Pons (tissue), 1 donor: ENCODE data around the gene SUGP2.

ENCODE experiments used
- DNase-seq: peaks from one replicate; pipeline ENCODE4 v3.0.0-alpha.2; 2016; ENCODE audit warnings: low spot score

Gene SUGP2

DNA sequence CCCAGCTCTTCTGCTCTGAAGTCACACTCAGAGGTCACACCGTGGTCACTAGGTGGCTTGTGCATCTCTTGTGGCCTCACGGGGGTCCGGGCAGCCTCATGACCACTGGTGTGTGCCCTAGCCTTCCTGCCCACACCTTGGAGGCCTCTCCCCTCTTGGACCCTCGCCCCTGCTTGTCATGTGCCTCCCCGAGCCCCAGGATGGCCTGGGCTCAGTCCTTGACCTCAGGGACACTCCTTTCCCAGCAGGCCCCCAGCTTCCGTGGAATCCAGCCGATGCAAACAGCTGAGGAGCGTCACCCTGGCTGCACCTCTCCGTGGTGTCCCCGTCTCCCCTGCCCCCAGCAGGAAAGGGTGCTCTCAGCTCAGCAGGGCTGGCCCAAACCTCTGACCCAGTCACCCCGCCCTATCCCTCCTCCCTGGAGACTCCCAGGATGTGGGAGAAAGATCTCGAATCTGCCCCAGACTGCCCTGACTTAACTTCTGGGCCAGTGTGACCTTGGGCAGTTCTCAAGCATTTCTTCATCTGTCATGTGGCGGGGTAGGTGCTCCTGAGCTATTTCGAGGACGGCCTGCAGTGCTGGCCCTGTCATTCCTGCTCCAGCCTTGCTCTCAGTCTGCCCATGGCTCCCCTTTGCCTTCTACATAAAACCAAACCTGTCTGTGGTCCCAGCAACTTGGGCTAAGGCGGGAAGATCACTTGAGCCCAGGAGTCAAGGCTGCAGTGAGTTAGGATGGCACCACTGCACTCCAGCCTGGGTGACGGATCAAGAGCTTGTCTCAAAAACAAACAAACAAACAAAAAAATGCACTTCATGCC, 25.9 kb upstream of the SUGP2 start:
- DNase-seq: no peak

- DNase-seq: no peak
These were observed 24.4 kb upstream of the SUGP2 start for GRCh38 chr19:19057720-19058119.

DNA sequence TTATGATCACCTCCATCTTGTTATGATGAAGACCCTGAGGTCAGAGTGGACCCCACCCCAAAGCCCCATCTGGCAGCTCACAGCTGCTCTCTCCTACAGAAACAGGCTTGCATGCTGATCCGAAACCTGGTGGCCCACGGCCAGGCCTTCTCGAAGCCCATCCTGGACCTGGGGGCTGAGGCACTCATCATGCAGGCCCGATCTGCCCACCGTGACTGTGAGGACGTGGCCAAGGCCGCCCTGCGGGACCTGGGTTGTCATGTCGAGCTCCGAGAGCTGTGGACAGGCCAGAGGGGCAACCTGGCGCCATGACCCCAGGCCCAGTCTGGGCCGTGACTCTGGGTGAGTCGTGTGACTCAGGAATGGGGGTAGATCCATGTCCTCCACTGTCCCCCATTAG, 24.0 kb upstream of the SUGP2 start:
- no peak for DNase-seq

- no peak for DNase-seq
These were observed 23.4 kb upstream of the SUGP2 start for GRCh38 chr19:19056636-19057275.

GRCh38 chr19:19055701-19056100, 22.4 kb upstream of the SUGP2 start:
- DNase-seq: no peak

- DNase-seq: no peak
These were observed 21.7 kb upstream of the SUGP2 start for GRCh38 chr19:19054939-19055440.

DNA sequence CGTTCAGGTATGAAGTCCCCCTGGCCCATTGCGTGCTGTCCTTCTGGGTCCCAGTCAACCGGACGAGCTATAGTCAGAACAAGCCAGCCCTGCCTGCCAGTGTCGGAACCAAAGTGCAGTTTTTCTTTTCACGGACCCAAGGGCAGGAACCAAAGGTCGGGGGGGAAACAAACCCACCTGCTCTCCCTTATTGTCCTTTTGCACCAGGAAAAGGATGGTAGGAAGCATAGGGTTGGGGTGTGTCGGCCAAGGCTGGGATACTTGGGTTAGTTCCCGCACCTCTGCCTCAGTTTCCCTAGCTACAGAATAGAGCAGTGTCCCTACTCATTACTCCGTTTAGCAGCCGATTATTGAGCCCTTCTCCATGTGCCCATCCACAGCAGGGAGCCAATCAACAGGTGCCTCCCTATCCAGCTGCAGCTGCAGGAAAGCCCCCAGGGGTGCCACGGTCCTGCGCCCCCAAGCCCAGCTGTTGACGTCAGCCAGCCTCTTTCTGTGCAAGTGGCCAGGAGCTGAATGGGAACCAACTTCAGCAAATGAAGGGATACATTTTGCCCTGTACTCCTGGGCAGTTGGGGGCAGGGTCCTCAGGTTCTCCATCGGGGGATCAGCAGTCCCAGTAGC, 21.1 kb upstream of the SUGP2 start:
- DNase-seq: no peak

GRCh38 chr19:19053508-19054314, 20.4 kb upstream of the SUGP2 start:
- peak; percentile 34 for DNase-seq

- DNase-seq: no peak
These were observed 19.6 kb upstream of the SUGP2 start for GRCh38 chr19:19052921-19053320.

DNA sequence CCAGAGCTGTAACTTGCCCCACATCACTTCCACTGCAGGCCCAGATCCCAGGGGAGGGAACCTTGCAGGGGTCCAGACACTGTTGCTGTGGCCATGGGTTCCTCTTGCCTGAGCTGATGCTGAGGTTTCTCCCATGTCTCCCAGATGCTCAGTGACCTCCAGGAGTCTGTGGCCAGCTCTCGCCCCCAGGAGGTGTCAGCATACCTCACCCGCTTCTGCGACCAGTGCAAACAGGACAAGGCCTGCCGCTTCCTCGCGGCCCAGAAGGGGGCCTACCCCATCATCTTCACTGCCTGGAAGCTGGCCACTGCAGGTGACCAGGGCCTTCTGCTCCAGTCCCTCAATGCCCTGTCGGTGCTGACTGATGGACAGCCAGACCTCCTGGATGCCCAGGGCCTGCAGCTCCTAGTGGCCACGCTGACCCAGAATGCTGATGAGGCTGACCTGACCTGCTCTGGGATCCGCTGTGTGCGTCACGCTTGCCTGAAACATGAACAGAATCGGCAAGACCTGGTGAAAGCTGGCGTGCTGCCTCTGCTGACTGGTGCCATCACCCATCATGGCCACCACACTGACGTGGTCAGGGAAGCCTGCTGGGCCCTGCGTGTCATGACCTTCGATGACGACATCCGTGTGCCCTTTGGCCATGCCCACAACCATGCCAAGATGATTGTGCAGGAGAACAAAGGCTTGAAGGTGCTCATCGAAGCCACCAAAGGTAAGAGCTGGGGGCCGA, 18.3 kb upstream of the SUGP2 start:
- DNase-seq: no peak

GRCh38 chr19:19050731-19051130, 17.4 kb upstream of the SUGP2 start:
- no peak for DNase-seq

DNA sequence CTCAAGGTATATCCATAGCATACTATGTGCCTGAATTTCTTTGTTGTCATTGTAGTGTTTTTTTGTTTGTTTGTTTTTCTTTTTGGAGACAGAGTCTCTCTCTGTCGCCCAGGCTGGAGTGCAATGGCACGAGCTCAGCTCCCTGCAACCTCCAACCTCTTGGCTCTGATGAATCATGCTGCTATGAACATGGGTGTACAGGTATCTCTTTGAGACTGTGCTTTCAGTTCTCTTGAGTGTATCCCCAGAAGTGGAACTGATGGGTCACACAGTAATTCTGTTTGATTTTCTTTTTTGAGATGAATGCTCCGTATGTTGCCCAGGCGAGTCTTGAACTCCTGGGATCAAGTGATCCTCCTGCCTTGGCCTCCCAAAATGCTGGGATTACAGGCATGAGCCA, 16.8 kb upstream of the SUGP2 start:
- no peak for DNase-seq

DNA sequence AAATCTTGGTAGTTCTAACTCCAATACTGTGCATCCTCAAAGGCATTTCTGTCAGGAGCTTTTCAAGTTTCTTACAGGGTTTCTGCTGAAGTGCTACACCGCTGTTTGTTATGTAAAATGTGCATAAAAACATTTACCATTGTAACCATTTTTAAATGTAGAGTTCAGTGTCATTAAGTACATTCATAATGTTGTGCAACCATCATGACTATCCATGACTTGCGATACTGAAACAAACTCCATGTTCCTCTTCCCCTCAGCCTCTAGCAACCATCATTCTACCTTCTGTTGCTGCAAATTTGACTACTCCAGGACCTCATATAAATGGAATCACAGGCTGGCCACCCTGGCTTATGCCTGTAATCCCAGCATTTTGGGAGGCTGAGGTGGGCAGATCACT, 16.1 kb upstream of the SUGP2 start:
- DNase-seq: no peak

- no peak for DNase-seq
These were observed 10.6 kb upstream of the SUGP2 start for GRCh38 chr19:19043881-19044280.

GRCh38 chr19:19043481-19043880, 10.2 kb upstream of the SUGP2 start:
- DNase-seq: no peak

- no peak for DNase-seq
These were observed 9.5 kb upstream of the SUGP2 start for GRCh38 chr19:19042732-19043280.

DNA sequence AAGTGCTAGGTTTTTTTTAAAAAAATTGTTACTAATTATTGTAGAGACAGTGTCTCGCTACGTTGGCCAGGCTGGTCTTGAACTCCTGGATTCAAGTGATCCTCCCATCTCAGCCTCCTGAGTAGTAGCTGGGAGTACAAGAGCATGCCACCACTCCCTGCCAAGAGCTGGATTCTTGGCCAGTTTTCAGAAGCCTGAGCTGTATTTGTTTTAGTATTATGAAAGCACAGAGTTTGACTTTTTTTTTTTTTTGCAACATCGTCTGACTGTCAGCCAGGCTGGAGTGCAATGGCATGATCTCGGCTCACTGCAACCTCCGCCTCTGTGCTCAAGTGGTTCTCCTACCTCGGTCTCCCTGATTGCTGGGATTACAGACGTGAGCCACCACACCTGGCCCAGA, 7.1 kb upstream of the SUGP2 start:
- no peak for DNase-seq

- no peak for DNase-seq
These were observed 6.6 kb upstream of the SUGP2 start for GRCh38 chr19:19039901-19040300.

DNA sequence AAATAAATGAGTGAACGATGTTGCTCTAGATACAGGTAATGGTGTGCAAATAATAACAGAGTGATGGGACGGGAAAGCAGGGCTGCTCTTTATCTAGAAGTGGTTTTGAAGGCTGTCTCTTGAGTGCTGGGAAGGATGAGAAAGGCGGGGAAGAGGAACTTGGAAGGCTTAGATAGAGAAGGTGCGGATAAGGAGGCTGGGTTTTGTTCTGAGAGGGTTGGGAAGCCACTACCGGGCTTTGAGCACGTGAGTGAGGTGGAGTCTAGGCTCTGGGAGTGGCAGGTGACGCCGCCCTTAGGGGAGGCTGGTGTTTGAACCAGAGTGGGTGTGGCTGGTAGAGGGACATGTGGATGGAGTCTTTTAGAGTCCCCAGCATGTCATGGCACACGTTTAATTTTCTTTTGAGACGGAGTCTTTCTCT, 897 bp upstream of the SUGP2 start:
- peak; percentile 25 for DNase-seq

GRCh38 chr19:19033176-19033425, 216 bp downstream of the SUGP2 start:
- no peak for DNase-seq

DNA sequence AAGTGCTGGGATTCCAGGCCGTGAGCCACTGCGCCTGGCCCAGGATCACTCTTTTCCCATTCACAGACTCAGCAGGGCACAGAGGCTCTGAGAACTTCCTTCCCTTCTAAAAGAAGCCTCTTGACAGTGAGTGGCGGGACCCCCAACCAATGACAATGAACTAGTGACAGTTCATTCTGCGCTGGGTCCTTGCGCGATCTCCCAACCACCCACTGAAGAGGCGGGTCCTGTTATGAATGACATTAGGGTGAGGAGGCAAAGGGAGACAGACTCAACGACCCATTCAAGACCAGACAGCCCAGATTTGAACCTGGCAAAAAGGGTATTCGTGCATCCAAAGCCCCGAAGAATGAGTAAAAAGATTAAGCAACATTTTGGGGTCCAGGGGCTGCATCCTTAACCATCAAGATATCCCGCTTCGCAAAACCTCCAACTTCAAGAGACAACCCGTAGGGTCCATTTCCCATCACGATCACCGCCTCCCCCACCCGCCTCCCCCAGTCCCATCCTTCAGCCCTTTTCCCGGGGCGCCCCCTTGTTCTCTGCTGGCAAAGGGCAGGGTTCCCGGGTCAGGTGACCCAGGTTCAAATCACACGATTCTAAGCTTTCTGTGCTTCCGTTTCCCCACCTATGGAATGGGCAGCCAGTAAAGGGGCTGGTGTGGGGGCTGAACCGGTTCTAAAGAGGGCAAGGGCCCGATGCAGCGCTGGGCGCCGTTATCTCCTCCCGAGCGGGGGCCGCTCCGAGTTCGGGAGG, 719 bp downstream of the SUGP2 start:
- DNase-seq: peak; percentile 93
